A172 (cell line): ENCODE measurements around the gene YAP1. TPM values are rescaled to one million over a fixed set of nuclear protein-coding genes. Genes with fewer than 3 reads are reported as not detected.

ENCODE experiments used
- DNase-seq: peaks from one replicate; pipeline ENCODE4 v3.0.0-alpha.2; 2015; ENCODE audit warnings: low spot score
- total RNA-seq: library from RNA; depleted of rRNA; stranded (reverse); fragments of >200 nt; shearing (Covaris generic); gene quantifications from 2 replicates; pipeline ENCODE4 v1.2.3, GENCODE V29; 2014; rRNA removed

The YAP1 gene
- total RNA-seq, 1 experiment from 2014 or later: 44.5 TPM

DNA sequence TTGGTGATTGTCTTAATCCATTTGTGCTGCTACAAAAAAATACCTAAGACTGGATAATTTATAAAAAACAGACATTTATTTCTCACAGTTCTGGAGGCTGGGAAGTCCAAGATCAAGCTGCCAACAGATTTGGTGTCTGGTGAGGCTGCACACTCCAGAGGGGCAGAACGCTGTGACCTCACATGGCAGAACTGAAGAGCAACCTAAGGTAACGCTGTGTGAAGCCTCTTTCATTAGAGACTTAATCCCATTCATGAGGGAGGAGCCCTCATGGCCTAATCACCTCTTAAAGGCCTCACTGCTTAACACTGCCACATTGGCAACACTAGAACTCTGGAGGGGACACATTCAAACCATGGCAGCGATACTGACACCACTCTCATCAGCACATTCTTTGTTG, 164.4 kb downstream of the YAP1 start:
- DNase-seq: no peak

DNA sequence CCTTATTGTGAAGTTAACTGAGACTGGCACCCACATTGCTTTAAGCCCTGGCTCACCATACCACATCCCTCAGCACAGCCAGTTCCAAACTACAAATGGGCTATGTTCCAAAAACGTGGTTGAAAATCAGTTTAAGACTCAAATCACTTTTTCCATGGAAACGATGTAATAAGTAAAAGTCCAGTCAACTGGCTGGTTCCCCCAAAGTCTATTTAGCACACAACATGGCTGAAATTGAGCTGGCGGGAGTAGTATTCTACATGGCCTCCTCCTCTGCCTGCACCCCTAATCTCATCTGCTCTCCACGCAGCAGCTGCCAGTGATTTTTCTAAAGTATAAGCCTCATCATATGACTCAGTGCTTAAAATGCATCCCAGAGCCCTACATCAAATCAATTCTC, 166.1 kb downstream of the YAP1 start:
- DNase-seq: no peak

DNA sequence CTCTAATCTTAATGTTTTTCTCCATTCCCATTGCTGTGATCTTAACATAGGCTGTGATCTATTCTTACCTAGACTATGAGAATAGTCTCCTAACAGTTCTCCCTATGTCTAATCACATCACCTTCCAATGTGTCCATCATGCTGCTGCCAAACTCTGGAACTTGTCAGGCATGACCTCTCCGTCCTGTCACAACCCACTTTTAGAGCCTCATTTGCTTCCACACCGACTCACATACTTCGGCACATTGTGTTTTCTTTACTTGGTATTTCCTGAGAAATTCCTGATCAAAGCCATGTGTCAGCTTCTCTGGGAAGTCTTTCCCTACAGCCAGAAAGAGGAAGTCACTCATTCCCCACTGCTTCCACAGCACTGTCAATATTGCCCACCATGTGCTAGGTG, 166.5 kb downstream of the YAP1 start:
- no peak for DNase-seq

DNA sequence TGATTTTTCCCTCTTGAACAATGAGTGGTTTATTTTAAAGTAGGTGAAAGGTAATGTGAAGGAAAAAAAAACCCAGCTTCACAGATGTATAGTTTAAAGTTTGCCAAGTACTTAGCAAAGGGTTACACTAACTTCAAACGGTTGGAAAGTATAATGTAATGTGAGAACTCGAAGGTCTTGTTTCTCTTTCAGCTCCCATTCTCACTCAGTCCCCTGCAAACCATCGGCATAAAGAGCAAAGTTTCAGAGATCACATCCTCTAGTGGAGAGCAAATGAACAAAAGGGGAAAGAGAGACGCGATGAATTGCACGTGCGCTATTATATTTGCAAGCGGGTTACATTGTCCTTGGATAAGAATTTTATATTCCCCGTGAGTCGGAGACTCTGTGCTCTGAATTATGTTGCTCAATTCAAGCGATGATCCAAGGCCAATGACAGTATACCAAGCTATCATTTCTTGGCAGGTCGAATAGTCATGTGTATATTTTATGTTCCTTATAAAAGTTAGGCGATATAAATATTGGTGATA, 169.5 kb downstream of the YAP1 start:
- DNase-seq: no peak

DNA sequence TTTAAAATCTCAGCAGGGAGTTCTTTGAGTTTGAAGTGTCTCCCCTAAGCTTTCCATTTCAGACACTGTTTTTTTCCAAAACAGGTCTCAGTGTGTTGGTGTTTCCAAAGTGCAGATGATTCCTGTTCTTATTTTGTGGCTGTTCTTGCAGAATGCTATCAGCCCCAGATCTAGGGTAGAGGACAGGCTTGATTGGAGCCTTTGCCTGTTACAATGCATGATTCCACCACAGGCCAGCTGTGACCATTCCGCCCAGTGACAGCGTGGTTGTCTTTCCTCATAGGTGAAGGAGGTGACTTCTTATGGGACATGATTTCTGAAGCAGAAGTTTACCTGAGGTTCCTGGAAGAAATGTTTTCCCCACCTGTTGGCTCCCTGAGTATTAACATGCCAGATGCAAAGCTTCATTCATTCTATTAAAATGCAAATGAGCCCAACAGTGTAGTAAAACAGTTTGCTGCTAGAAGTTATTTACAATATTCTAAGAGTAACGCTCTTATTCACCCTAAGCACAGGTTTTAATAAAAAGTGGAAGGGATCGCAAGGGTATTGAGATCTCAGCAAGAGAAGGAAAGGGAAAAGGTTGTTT, 170.1 kb downstream of the YAP1 start:
- DNase-seq: no peak

Other genes starting within 250 kb of the YAP1 start
- 0.72 TPM in 2 replicates for gene CEP126, start 195.4 kb upstream of the YAP1 start, total RNA-seq
- gene ANGPTL5, start 193.9 kb upstream of the YAP1 start, total RNA-seq: not detected in 2 replicates
- gene CFAP300, start 63.0 kb upstream of the YAP1 start, total RNA-seq: 9.0 and 9.1 TPM in 2 replicates
- 7.0 and 11.6 TPM in 2 replicates for gene BIRC3, start 207.0 kb downstream of the YAP1 start, total RNA-seq
- 54.8 and 77.1 TPM in 2 replicates for gene BIRC2, start 236.8 kb downstream of the YAP1 start, total RNA-seq